ENCODE data around the gene PLEKHM3.

DNA sequence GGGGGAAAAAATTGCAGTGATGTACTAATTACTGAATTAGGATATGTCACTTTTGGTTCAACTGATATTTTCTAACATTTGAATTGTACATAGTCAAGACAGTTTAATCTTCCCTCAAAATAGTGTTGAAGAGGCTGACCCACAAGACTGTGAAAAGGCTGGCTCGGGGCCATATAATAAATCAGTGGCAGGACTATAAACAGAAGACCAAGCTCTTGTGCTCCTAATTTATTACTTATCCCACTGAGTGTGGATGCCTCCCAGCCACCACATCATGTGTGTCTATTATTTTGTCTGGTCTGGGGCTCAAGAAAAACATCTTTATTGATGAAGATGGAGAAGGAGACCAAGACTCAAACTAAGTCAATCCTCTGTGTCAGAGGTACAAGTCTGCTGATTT, 64.4 kb downstream of the PLEKHM3 start:
- TF ChIP-seq EZH2phosphoT487 (IDR thresholded peaks at IDR 0.05; ENCODE audit: insufficient read depth, low read depth) = no peak
- no peak for TF ChIP-seq EZH2 (IDR thresholded peaks at IDR 0.05; ENCODE audit: insufficient read depth, poor library complexity, severe bottlenecking)
